SK-N-SH (cell line): ENCODE results near the gene TBX22. TPM values are rescaled to one million over a fixed set of nuclear protein-coding genes. Genes with fewer than 3 reads are reported as not detected.

Experiments used
- CTCF ChIA-PET: fragments of 300-600, 350-600 bp; formaldehyde crosslinking; extraction: SDS; loops from one replicate; lab custom pipeline; 2021; lab: Yijun Ruan, JAX
- POLR2A ChIA-PET: fragments of 350-600 bp; sonication (Branson Sonifier 250); formaldehyde crosslinking; extraction: SDS; loops from one replicate; lab custom pipeline; 2020; ENCODE audit warnings: antibody characterized with exemption, inconsistent platforms; lab: Yijun Ruan, JAX
- DNase-seq: peaks from one replicate; pipeline ENCODE4 v3.0.0; 2012
- H2AFZ ChIP-seq: fragments of 200-600 bp; sonication (generic); 2 replicates; pipeline ENCODE4 v1.8.1; 2016; ENCODE audit warnings: antibody characterized with exemption, mild to moderate bottlenecking, low read depth
- H3F3A ChIP-seq: fragments of 200-600 bp; sonication (generic); replicated peaks from 2 replicates; pipeline ENCODE3; 2016; ENCODE audit warnings: antibody characterized with exemption, mild to moderate bottlenecking; ENCODE audit not compliant: insufficient read depth
- H3K27ac ChIP-seq, 2 experiments: fragments of 200-500 bp in 1 of 2; fragments of 200-600 bp in 1 of 2; sonication (Bioruptor generic) in 1 of 2; sonication (generic), shearing (Covaris generic) in 1 of 2; 2 replicates each; pipeline versions ENCODE4 v1.5.1 to v1.6.1; 2014 to 2016; ENCODE audit warnings: low read depth in 2 of 2, inconsistent platforms in 1 of 2, low read length in 1 of 2, mild to moderate bottlenecking in 1 of 2, mixed read lengths in 1 of 2
- H3K27me3 ChIP-seq: fragments of 200-600 bp; sonication (generic), shearing (Covaris generic); 2 replicates; pipeline ENCODE4 v1.6.1; 2016; ENCODE audit warnings: mixed run types; ENCODE audit not compliant: insufficient read depth
- H3K36me3 ChIP-seq, 2 experiments: fragments of 200-500 bp in 1 of 2; fragments of 200-600 bp in 1 of 2; sonication (Bioruptor generic) in 1 of 2; sonication (generic) in 1 of 2; replicated peaks in 1 of 2; 2 replicates each; pipeline versions ENCODE3 to v1.5.1; 2014 to 2016; ENCODE audit warnings: low read length in 1 of 2, mild to moderate bottlenecking in 1 of 2; ENCODE audit not compliant: insufficient read depth in 2 of 2, control insufficient read depth in 1 of 2
- H3K4me1 ChIP-seq, 2 experiments: fragments of 200-500 bp in 1 of 2; fragments of 200-600 bp in 1 of 2; sonication (Bioruptor generic) in 1 of 2; sonication (generic), shearing (Covaris generic) in 1 of 2; 2 replicates each; pipeline versions ENCODE4 v1.5.1 to v1.6.1; 2014 to 2016; ENCODE audit warnings: low read depth in 1 of 2, low read length in 1 of 2, mixed run types in 1 of 2; ENCODE audit not compliant: insufficient read depth in 2 of 2, control insufficient read depth in 1 of 2
- H3K4me2 ChIP-seq: fragments of 200-600 bp; sonication (generic), shearing (Covaris generic); 2 replicates; pipeline ENCODE4 v1.6.1; 2017; ENCODE audit warnings: mixed run types
- H3K4me3 ChIP-seq, 2 experiments: fragments of 200-500 bp in 1 of 2; fragments of 200-600 bp in 1 of 2; sonication (Bioruptor generic) in 1 of 2; sonication (generic), shearing (Covaris generic) in 1 of 2; 2 replicates each; pipeline versions ENCODE4 v1.5.1 to v1.8.1; 2014 to 2016; ENCODE audit warnings: low read depth in 2 of 2, inconsistent platforms in 1 of 2, low read length in 1 of 2, mild to moderate bottlenecking in 1 of 2, mixed read lengths in 1 of 2, moderate library complexity in 1 of 2
- H3K79me2 ChIP-seq: fragments of 200-600 bp; sonication (generic); 2 replicates; pipeline ENCODE4 v1.8.1; 2017; ENCODE audit warnings: mild to moderate bottlenecking; ENCODE audit not compliant: insufficient read depth
- H3K9ac ChIP-seq: fragments of 200-600 bp; sonication (generic); 2 replicates; pipeline ENCODE4 v1.6.1; 2017; ENCODE audit warnings: mixed run types
- H3K9me2 ChIP-seq: fragments of 200-600 bp; sonication (generic); 2 replicates; pipeline ENCODE4 v1.6.1; 2017; ENCODE audit warnings: mixed run types
- H3K9me3 ChIP-seq: fragments of 200-600 bp; sonication (generic); 2 replicates; pipeline ENCODE4 v1.6.1; 2017; ENCODE audit warnings: mixed run types, mild to moderate bottlenecking, moderate library complexity
- H4K20me1 ChIP-seq: fragments of 200-600 bp; sonication (generic); 2 replicates; pipeline ENCODE4 v1.6.1; 2017; ENCODE audit warnings: mild to moderate bottlenecking, mixed run types; ENCODE audit not compliant: insufficient read depth
- ELF1 ChIP-seq: IDR thresholded peaks from 2 replicates; pipeline ENCODE4 v1.4.0; 2012
- NFIC ChIP-seq: IDR thresholded peaks from 2 replicates; pipeline ENCODE4 v1.4.0; 2012; ENCODE audit warnings: borderline replicate concordance
- PBX3 ChIP-seq: IDR thresholded peaks from 2 replicates; pipeline ENCODE4; 2012
- RAD21 ChIP-seq: IDR thresholded peaks from 2 replicates; pipeline ENCODE4 v1.6.1; 2012; ENCODE audit warnings: mild to moderate bottlenecking, low read length
- RCOR1 ChIP-seq: fragments of 150-350 bp; IDR thresholded peaks from 2 replicates; pipeline ENCODE4 v1.6.1; 2017; ENCODE audit warnings: antibody characterized with exemption, low read length
- RFX5 ChIP-seq: IDR thresholded peaks from 2 replicates; pipeline ENCODE4 v1.6.1; 2012; ENCODE audit warnings: mild to moderate bottlenecking, improper control_type of control experiment, low read length
- RXRA ChIP-seq: IDR thresholded peaks from 2 replicates; pipeline ENCODE4 v1.4.0; 2012; ENCODE audit warnings: low read depth, mild to moderate bottlenecking, borderline replicate concordance
- TCF12 ChIP-seq: IDR thresholded peaks from 2 replicates; pipeline ENCODE4 v1.4.0; 2012
- USF1 ChIP-seq: IDR thresholded peaks from 2 replicates; pipeline ENCODE4 v1.4.0; 2012; ENCODE audit warnings: low read depth, borderline replicate concordance
- WGBS: methylation state at CpG from one replicate; pipeline ENCODE4 v1.1.6; 2017; ENCODE audit warnings: low lambda C conversion rate; 5-methylcytosine and 5-hydroxymethylcytosine counted together
- polyA plus RNA-seq, 3 experiments: library from polyadenylated mRNA; depleted of rRNA; stranded (reverse); fragments of >200 nt; gene quantifications; 2 replicates each; pipeline ENCODE4 v1.2.3, GENCODE V29; 2012
- TF ChIP-seq, protein P1 (sequence below): fragments of 150-350 bp; IDR thresholded peaks from 2 replicates; pipeline ENCODE4 v1.6.1; 2017; ENCODE audit warnings: antibody characterized with exemption, low read length, low read depth, borderline replicate concordance
- TF ChIP-seq, protein P2 (sequence below): fragments of 200-600 bp; sonication (generic); IDR thresholded peaks from 2 replicates; pipeline ENCODE4 v1.6.1; 2017; ENCODE audit warnings: antibody characterized with exemption, mild to moderate bottlenecking, moderate library complexity
- TF ChIP-seq, protein P3 (sequence below): IDR thresholded peaks from 2 replicates; pipeline ENCODE4 v1.4.0; 2012; ENCODE audit warnings: low read depth

TBX22 gene
- not detected in 2 replicates for polyA plus RNA-seq (2012; rRNA removed)
- polyA plus RNA-seq (2012; cell fraction: cytosol; rRNA removed), result 0.03 and 0.04 TPM in 2 replicates
- 0.08 TPM in 1 of 2 replicates, not detected in the other for polyA plus RNA-seq (2012; cell fraction: nucleus; rRNA removed)

DNA sequence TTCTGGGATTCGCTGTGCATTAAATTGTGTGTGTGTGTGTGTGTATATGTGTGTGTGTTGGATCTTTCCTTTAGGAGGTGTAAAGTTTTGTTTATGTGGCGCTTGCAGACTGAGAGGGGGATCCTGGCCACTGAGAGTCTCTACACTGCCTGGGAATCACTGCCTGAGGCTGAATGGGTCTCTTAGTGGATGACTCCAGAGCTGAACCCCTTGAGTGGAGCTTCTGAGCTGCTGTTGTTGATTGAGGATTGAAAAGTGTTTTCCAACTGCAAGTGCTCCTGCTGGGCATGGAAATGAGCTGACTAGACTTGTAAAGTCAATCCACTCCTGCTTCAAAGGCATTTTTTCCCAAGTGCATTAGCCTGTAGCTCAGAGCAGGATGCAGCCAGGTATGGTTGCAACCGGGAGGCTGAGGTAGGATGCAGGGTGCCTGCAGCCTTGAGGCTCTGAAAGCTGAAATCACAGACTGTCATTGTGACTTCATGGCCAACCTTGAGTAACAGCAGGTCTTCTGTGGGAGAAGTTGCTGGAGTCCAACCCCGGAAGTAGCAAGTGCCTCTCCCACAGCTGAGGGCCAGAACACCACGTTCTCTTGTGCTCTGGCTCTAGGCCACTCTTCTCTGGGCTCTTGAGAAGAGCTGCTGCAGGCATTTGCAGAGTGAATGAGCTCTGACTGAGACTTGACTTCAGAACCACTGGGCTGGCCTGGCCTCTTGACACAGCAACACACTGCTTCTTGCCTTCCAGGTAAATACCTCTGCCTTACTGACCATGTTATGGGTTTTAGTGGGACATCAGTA is at the start of gene TBX22:
TBX22 (plus strand) TSS at position 613 of the 800 bp plus-strand sequence. CDS start 7,517 bp downstream, outside the sequence.
- Histone ChIP-seq H3K9ac (no peak within 1 kb of the TSS), H3K9me2 (no peaks in the 10 kb centered on the region), H3F3A (no peaks in the 10 kb centered on the region), H3K4me3 (no peak within 1 kb of the TSS), H3K9me3 (no peaks in the 10 kb centered on the region), H3K4me2 (no peak within 1 kb of the TSS), H3K79me2 (no peaks in the 10 kb centered on the region), H3K36me3 (no peaks in the 10 kb centered on the region), H3K27me3 (no peaks in the 10 kb centered on the region; the same call in 1 of the 2 replicates), H4K20me1 (no peaks in the 10 kb centered on the region), H2AFZ (no peak within 1 kb of the TSS), H3K4me1 (no peaks in the 10 kb centered on the region), H3K27ac (no peak within 1 kb of the TSS)
- TF ChIP-seq RXRA (no peak), TCF12 (no peak), RFX5 (no peak), NFIC (no peak), USF1 (no peak), RAD21 (no peak), ELF1 (no peak), PBX3 (no peak), RCOR1 (no peak)
- TF ChIP-seq, protein P1, sequence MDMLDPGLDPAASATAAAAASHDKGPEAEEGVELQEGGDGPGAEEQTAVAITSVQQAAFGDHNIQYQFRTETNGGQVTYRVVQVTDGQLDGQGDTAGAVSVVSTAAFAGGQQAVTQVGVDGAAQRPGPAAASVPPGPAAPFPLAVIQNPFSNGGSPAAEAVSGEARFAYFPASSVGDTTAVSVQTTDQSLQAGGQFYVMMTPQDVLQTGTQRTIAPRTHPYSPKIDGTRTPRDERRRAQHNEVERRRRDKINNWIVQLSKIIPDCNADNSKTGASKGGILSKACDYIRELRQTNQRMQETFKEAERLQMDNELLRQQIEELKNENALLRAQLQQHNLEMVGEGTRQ, result no peak
- TF ChIP-seq, protein P2, sequence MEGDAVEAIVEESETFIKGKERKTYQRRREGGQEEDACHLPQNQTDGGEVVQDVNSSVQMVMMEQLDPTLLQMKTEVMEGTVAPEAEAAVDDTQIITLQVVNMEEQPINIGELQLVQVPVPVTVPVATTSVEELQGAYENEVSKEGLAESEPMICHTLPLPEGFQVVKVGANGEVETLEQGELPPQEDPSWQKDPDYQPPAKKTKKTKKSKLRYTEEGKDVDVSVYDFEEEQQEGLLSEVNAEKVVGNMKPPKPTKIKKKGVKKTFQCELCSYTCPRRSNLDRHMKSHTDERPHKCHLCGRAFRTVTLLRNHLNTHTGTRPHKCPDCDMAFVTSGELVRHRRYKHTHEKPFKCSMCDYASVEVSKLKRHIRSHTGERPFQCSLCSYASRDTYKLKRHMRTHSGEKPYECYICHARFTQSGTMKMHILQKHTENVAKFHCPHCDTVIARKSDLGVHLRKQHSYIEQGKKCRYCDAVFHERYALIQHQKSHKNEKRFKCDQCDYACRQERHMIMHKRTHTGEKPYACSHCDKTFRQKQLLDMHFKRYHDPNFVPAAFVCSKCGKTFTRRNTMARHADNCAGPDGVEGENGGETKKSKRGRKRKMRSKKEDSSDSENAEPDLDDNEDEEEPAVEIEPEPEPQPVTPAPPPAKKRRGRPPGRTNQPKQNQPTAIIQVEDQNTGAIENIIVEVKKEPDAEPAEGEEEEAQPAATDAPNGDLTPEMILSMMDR, result no peak
- TF ChIP-seq, protein P3, sequence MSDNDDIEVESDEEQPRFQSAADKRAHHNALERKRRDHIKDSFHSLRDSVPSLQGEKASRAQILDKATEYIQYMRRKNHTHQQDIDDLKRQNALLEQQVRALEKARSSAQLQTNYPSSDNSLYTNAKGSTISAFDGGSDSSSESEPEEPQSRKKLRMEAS, result no peak
- ChIA-PET CTCF (interaction anchor here (0.9 kb wide), 1 partner anchor 9 kb away, joined by 3 read pairs; no protein-coding TSS in a partner anchor), POLR2A (no interaction called here)
- DNase-seq, result no peak
- 6% methylated on average over 5 of the region's 5 CpGs for WGBS
